Astrocyte (in vitro differentiated cells and primary cell): Measurements from ENCODE around the gene MKI67. TPM values are rescaled to one million over a fixed set of nuclear protein-coding genes. Genes with fewer than 3 reads are reported as not detected.

Source experiments
- DNase-seq: peaks from one replicate; pipeline ENCODE4 v3.0.0-alpha.2; 2010; ENCODE audit warnings: low read depth
- FAIRE-seq: peaks from 2 replicates; lab custom pipeline; 2011; peaks lifted over from hg19 to GRCh38; lab: Jason Lieb, UNC
- H2AFZ ChIP-seq: 2 replicates; pipeline ENCODE4 v1.6.0; 2012; ENCODE audit warnings: low read depth, low read length, inconsistent platforms
- H3K27ac ChIP-seq: 2 replicates; pipeline ENCODE4 v1.5.1; 2011; ENCODE audit warnings: low read depth, low read length, inconsistent platforms
- H3K27me3 ChIP-seq: 2 replicates; pipeline ENCODE4 v1.6.0; 2011; ENCODE audit warnings: low read length, inconsistent platforms; ENCODE audit not compliant: insufficient read depth
- H3K36me3 ChIP-seq: 2 replicates; pipeline ENCODE4 v1.5.1; 2011; ENCODE audit warnings: low read length, inconsistent platforms; ENCODE audit not compliant: insufficient read depth
- H3K4me1 ChIP-seq: 2 replicates; pipeline ENCODE4 v1.5.1; 2011; ENCODE audit warnings: low read length, inconsistent platforms; ENCODE audit not compliant: insufficient read depth
- H3K4me2 ChIP-seq: 2 replicates; pipeline ENCODE4 v1.6.0; 2012; ENCODE audit warnings: low read length, inconsistent platforms
- H3K4me3 ChIP-seq: 2 replicates; pipeline ENCODE4 v1.5.1; 2011; ENCODE audit warnings: low read depth, mild to moderate bottlenecking, low read length, inconsistent platforms; ENCODE audit not compliant: insufficient read depth
- H3K79me2 ChIP-seq: 2 replicates; pipeline ENCODE4 v1.6.0; 2012; ENCODE audit warnings: mild to moderate bottlenecking, low read length, inconsistent platforms; ENCODE audit not compliant: insufficient read depth
- H3K9ac ChIP-seq: 2 replicates; pipeline ENCODE4 v1.6.0; 2012; ENCODE audit warnings: mild to moderate bottlenecking, low read length, inconsistent platforms
- H3K9me3 ChIP-seq: 2 replicates; pipeline ENCODE4 v1.5.1; 2012; ENCODE audit warnings: low read depth, mild to moderate bottlenecking, low read length, inconsistent platforms; ENCODE audit not compliant: insufficient read depth
- H4K20me1 ChIP-seq: 2 replicates; pipeline ENCODE4 v1.6.0; 2012; ENCODE audit warnings: low read length, inconsistent platforms; ENCODE audit not compliant: insufficient read depth
- H3K27ac Mint-ChIP-seq: one replicate; pipeline ENCODE4 v1.8.0; 2021; ENCODE audit warnings: mild to moderate bottlenecking, mixed read lengths; ENCODE audit not compliant: unreplicated experiment
- H3K27me3 Mint-ChIP-seq: one replicate; pipeline ENCODE4 v1.8.0; 2021; ENCODE audit warnings: low read depth, mixed read lengths; ENCODE audit not compliant: unreplicated experiment
- H3K36me3 Mint-ChIP-seq: one replicate; pipeline ENCODE4 v1.8.0; 2021; ENCODE audit warnings: low read depth, mixed read lengths; ENCODE audit not compliant: unreplicated experiment
- H3K4me1 Mint-ChIP-seq: one replicate; pipeline ENCODE4 v1.8.0; 2021; ENCODE audit warnings: low read depth, mixed read lengths; ENCODE audit not compliant: unreplicated experiment
- H3K4me3 Mint-ChIP-seq: one replicate; pipeline ENCODE4 v1.8.0; 2021; ENCODE audit warnings: mild to moderate bottlenecking, moderate library complexity, mixed read lengths; ENCODE audit not compliant: unreplicated experiment
- H3K9me3 Mint-ChIP-seq: one replicate; pipeline ENCODE4 v1.8.0; 2021; ENCODE audit warnings: mild to moderate bottlenecking, mixed read lengths; ENCODE audit not compliant: unreplicated experiment
- CTCF ChIP-seq: IDR thresholded peaks from 2 replicates; pipeline ENCODE4 v1.5.1; 2011; ENCODE audit warnings: low read depth, mild to moderate bottlenecking, inconsistent platforms, low read length, moderate library complexity; ENCODE audit not compliant: insufficient read depth
- EZH2 ChIP-seq: IDR thresholded peaks from 2 replicates; pipeline ENCODE4 v1.6.1; 2012; ENCODE audit warnings: mild to moderate bottlenecking, low read length, inconsistent platforms; ENCODE audit not compliant: insufficient read depth
- total RNA-seq: library from RNA; stranded (reverse); gene quantifications from 2 replicates; pipeline ENCODE4 v1.2.1, GENCODE V29; 2021

The MKI67 gene
- total RNA-seq, 1 donor from 2014 or later = 4.6 TPM

GRCh38 chr10:128084991-128085390, 41.2 kb downstream of the MKI67 start:
- no peak overlapping the region for H3K4me3 ChIP-seq
- Mint-ChIP-seq H3K4me3 (no peak overlapping the region), H3K9me3 (no peaks in the 10 kb centered on the region), H3K27me3 (no peaks in the 10 kb centered on the region), H3K36me3 (peaks cover under 1% of the 10 kb centered on the region), H3K4me1 (peaks cover 5% of the 10 kb centered on the region), H3K27ac (no peak overlapping the region)
- H2AFZ ChIP-seq = no peak overlapping the region
- TF ChIP-seq EZH2 = no peak
- no peak for TF ChIP-seq CTCF
- H3K4me2 ChIP-seq = no peak overlapping the region
- no peaks in the 10 kb centered on the region for H3K79me2 ChIP-seq
- FAIRE-seq (no peak), DNase-seq (no peak)
- H3K36me3 ChIP-seq = no peaks in the 10 kb centered on the region
- no peaks in the 10 kb centered on the region for H3K9me3 ChIP-seq
- no peak overlapping the region for H3K9ac ChIP-seq
- H3K27me3 ChIP-seq = peaks cover 4% of the 10 kb centered on the region
- no peak overlapping the region for H3K27ac ChIP-seq
- H3K4me1 ChIP-seq = no peaks in the 10 kb centered on the region
- H4K20me1 ChIP-seq = no peaks in the 10 kb centered on the region

- H3K9me3 Mint-ChIP-seq = no peaks in the 10 kb centered on the region
- Histone ChIP-seq H3K27me3 (peaks cover 1% of the 10 kb centered on the region), H3K4me1 (no peaks in the 10 kb centered on the region), H2AFZ (no peak overlapping the region), H3K4me2 (no peak overlapping the region), H3K4me3 (no peak overlapping the region), H4K20me1 (no peaks in the 10 kb centered on the region), H3K9me3 (no peaks in the 10 kb centered on the region), H3K9ac (no peak overlapping the region), H3K79me2 (no peaks in the 10 kb centered on the region), H3K36me3 (no peaks in the 10 kb centered on the region), H3K27ac (no peak overlapping the region)
- no peak overlapping the region for H3K27ac Mint-ChIP-seq
- no peaks in the 10 kb centered on the region for H3K27me3 Mint-ChIP-seq
- no peak for DNase-seq
- peaks cover 5% of the 10 kb centered on the region for H3K4me1 Mint-ChIP-seq
- H3K4me3 Mint-ChIP-seq = no peak overlapping the region
- FAIRE-seq = no peak
- H3K36me3 Mint-ChIP-seq = peaks cover 4% of the 10 kb centered on the region
- TF ChIP-seq CTCF (no peak), EZH2 (no peak)
Observed at GRCh38 chr10:128084364-128084763, 41.9 kb downstream of the MKI67 start.

GRCh38 chr10:128083191-128083895, 42.9 kb downstream of the MKI67 start:
- peaks cover 6% of the 10 kb centered on the region for H3K36me3 Mint-ChIP-seq
- TF ChIP-seq CTCF = no peak
- no peak for TF ChIP-seq EZH2
- no peaks in the 10 kb centered on the region for H3K27me3 ChIP-seq
- H3K27me3 Mint-ChIP-seq = no peaks in the 10 kb centered on the region
- no peak for FAIRE-seq
- H3K9me3 Mint-ChIP-seq = no peaks in the 10 kb centered on the region
- no peaks in the 10 kb centered on the region for H3K36me3 ChIP-seq
- no peak overlapping the region for H3K4me2 ChIP-seq
- H3K27ac ChIP-seq = no peak overlapping the region
- H3K9me3 ChIP-seq = no peaks in the 10 kb centered on the region
- H3K4me1 ChIP-seq = no peaks in the 10 kb centered on the region
- no peaks in the 10 kb centered on the region for H4K20me1 ChIP-seq
- no peaks in the 10 kb centered on the region for H3K79me2 ChIP-seq
- peaks cover 5% of the 10 kb centered on the region for H3K4me1 Mint-ChIP-seq
- H3K4me3 ChIP-seq = no peak overlapping the region
- no peak overlapping the region for H3K9ac ChIP-seq
- no peak overlapping the region for H3K4me3 Mint-ChIP-seq
- no peak overlapping the region for H3K27ac Mint-ChIP-seq
- DNase-seq = no peak
- no peak overlapping the region for H2AFZ ChIP-seq
